GM23338 (cell line): ENCODE measurements around the gene STK32C. TPM values are rescaled to one million over a fixed set of nuclear protein-coding genes. Genes with fewer than 3 reads are reported as not detected.

Experiments used
- ATAC-seq: fragments of 200-7000 bp; cut with Tn5 transposase; 3 replicates; pipeline ENCODE4 v1.9.1; 2020
- DNase-seq: peaks from one replicate; pipeline ENCODE4 v3.0.0-alpha.2; 2015; ENCODE audit warnings: low spot score
- H2AFZ ChIP-seq: fragments of 200-600 bp; sonication (generic); 2 replicates; pipeline ENCODE4 v1.8.0; 2016; ENCODE audit warnings: antibody characterized with exemption, mild to moderate bottlenecking, moderate library complexity
- H3F3A ChIP-seq: fragments of 200-600 bp; sonication (generic); replicated peaks from 2 replicates; pipeline ENCODE4 v1.8.0; 2017; ENCODE audit warnings: antibody characterized with exemption, mixed run types, low read depth
- H3K27ac ChIP-seq: fragments of 200-600 bp; sonication (generic); 2 replicates; pipeline ENCODE4 v1.6.1; 2016; ENCODE audit warnings: low read depth
- H3K27me3 ChIP-seq: fragments of 200-600 bp; sonication (generic); 2 replicates; pipeline ENCODE4 v1.8.0; 2016; ENCODE audit warnings: mild to moderate bottlenecking, mixed run types, moderate library complexity; ENCODE audit not compliant: insufficient read depth
- H3K36me3 ChIP-seq: fragments of 200-600 bp; sonication (generic); 2 replicates; pipeline ENCODE4 v1.8.0; 2016; ENCODE audit warnings: mild to moderate bottlenecking; ENCODE audit not compliant: insufficient read depth
- H3K4me1 ChIP-seq: fragments of 200-600 bp; sonication (generic); 2 replicates; pipeline ENCODE4 v1.8.0; 2016; ENCODE audit warnings: mild to moderate bottlenecking, moderate library complexity; ENCODE audit not compliant: insufficient read depth
- H3K4me2 ChIP-seq: fragments of 200-600 bp; sonication (generic); 2 replicates; pipeline ENCODE4 v1.7.1; 2017; ENCODE audit warnings: mixed run types
- H3K4me3 ChIP-seq: fragments of 200-600 bp; sonication (generic); 2 replicates; pipeline ENCODE4 v1.6.1; 2016; ENCODE audit warnings: mixed run types
- H3K79me2 ChIP-seq: fragments of 200-600 bp; sonication (generic); replicated peaks from 2 replicates; pipeline ENCODE4 v1.8.0; 2017; ENCODE audit warnings: mild to moderate bottlenecking; ENCODE audit not compliant: insufficient read depth
- H3K9me2 ChIP-seq: fragments of 200-600 bp; sonication (generic); 2 replicates; pipeline ENCODE4 v1.8.0; 2017; ENCODE audit not compliant: insufficient read depth
- H4K20me1 ChIP-seq: fragments of 200-600 bp; sonication (generic); replicated peaks from 2 replicates; pipeline ENCODE4 v1.8.0; 2017; ENCODE audit warnings: mild to moderate bottlenecking; ENCODE audit not compliant: insufficient read depth
- H3K27ac Mint-ChIP-seq: 2 replicates; pipeline ENCODE4 v1.8.0; 2020; ENCODE audit warnings: inconsistent platforms, mild to moderate bottlenecking, moderate library complexity, mixed read lengths
- H3K27me3 Mint-ChIP-seq: 3 replicates; pipeline ENCODE4 v1.8.0; 2022; ENCODE audit warnings: low read depth, mild to moderate bottlenecking, moderate library complexity, mixed read lengths, inconsistent platforms; ENCODE audit not compliant: insufficient read depth, poor library complexity
- H3K36me3 Mint-ChIP-seq: 3 replicates; pipeline ENCODE4 v1.8.0; 2021; ENCODE audit warnings: low read depth, mild to moderate bottlenecking, inconsistent platforms, moderate library complexity, mixed read lengths
- H3K4me1 Mint-ChIP-seq: 3 replicates; pipeline ENCODE4 v1.8.0; 2020; ENCODE audit warnings: mild to moderate bottlenecking, inconsistent platforms, mixed read lengths
- H3K4me3 Mint-ChIP-seq: 3 replicates; pipeline ENCODE4 v1.8.0; 2021; ENCODE audit warnings: moderate library complexity, mild to moderate bottlenecking, inconsistent platforms, mixed read lengths
- H3K9me3 Mint-ChIP-seq: 3 replicates; pipeline ENCODE4 v1.8.0; 2020; ENCODE audit warnings: moderate library complexity, mild to moderate bottlenecking, inconsistent platforms, mixed read lengths
- CREB1 ChIP-seq: fragments of 250-450 bp; sonication (Bioruptor Pico); IDR thresholded peaks from 2 replicates; pipeline ENCODE4 v1.5.0; 2020; ENCODE audit warnings: low read depth, mild to moderate bottlenecking, moderate library complexity
- ETS1 ChIP-seq: IDR thresholded peaks from 2 replicates; pipeline ENCODE4 v1.6.1; 2016; ENCODE audit warnings: antibody characterized with exemption
- EZH2 ChIP-seq: fragments of 200-600 bp; sonication (generic); IDR thresholded peaks from one replicate; pipeline ENCODE4 v1.8.0; 2017; ENCODE audit warnings: antibody characterized with exemption, mild to moderate bottlenecking, low read depth; ENCODE audit not compliant: unreplicated experiment
- EZH2phosphoT487 ChIP-seq: fragments of 200-600 bp; sonication (generic); IDR thresholded peaks from one replicate; pipeline ENCODE4 v1.8.1; 2018; ENCODE audit warnings: antibody characterized with exemption; ENCODE audit not compliant: unreplicated experiment
- JUNB ChIP-seq: IDR thresholded peaks from one replicate; pipeline ENCODE4 v1.6.1; 2016; ENCODE audit warnings: antibody characterized with exemption; ENCODE audit not compliant: unreplicated experiment
- NANOG ChIP-seq: IDR thresholded peaks from 2 replicates; pipeline ENCODE4 v1.6.1; 2016; ENCODE audit warnings: antibody characterized with exemption, borderline replicate concordance
- POLR2AphosphoS5 ChIP-seq: IDR thresholded peaks from 2 replicates; pipeline ENCODE4 v1.6.1; 2016; ENCODE audit warnings: antibody characterized with exemption, low read depth
- STAT1 ChIP-seq: IDR thresholded peaks from one replicate; pipeline ENCODE4 v1.6.1; 2016; ENCODE audit warnings: antibody characterized with exemption; ENCODE audit not compliant: unreplicated experiment
- ZNF114 ChIP-seq: fragments of 250-450 bp; sonication (Bioruptor Pico); IDR thresholded peaks from 2 replicates; pipeline ENCODE4 v1.5.0; 2020; ENCODE audit warnings: mild to moderate bottlenecking, moderate library complexity
- ZNF331 ChIP-seq: fragments of 250-450 bp; sonication (Bioruptor Pico); IDR thresholded peaks from 2 replicates; pipeline ENCODE4 v1.5.0; 2020; ENCODE audit warnings: low read depth, mild to moderate bottlenecking, moderate library complexity
- polyA plus RNA-seq: library from polyadenylated mRNA; unstranded; fragments of >200 nt; fragmentation: Nextera tagmentation; extraction: Ambion mirVana; gene quantifications from 2 replicates; pipeline ENCODE4 v1.2.1, GENCODE V29; 2016
- total RNA-seq: library from RNA; depleted of rRNA; stranded (reverse); fragments of >200 nt; shearing (Covaris generic); gene quantifications from 2 replicates; pipeline ENCODE4 v1.2.3, GENCODE V29; 2014
- TF ChIP-seq, protein P1 (sequence below): IDR thresholded peaks from one replicate; pipeline ENCODE4 v1.6.1; 2018; ENCODE audit warnings: antibody characterized with exemption; ENCODE audit not compliant: unreplicated experiment
- TF ChIP-seq, protein P2 (sequence below): fragments of 250-450 bp; sonication (Bioruptor Pico); IDR thresholded peaks from 2 replicates; pipeline ENCODE4 v1.5.0; 2020; ENCODE audit warnings: mild to moderate bottlenecking, moderate library complexity
- TF ChIP-seq, protein P3 (sequence below), 2 experiments: fragments of 200-600 bp in 1 of 2; sonication (generic) in 1 of 2; conservative IDR thresholded peaks; 2 replicates each; pipeline versions ENCODE4 v1.5.1 to v1.6.1; 2016 to 2017; ENCODE audit warnings: antibody characterized with exemption in 2 of 2, low read depth in 2 of 2, mild to moderate bottlenecking in 2 of 2, moderate library complexity in 1 of 2

STK32C gene
- total and polyA plus RNA-seq, 2 experiments from 2014 or later = 10.2 to 20.5 TPM

GRCh38 chr10:132257907-132258306 is 49.8 kb downstream of the STK32C start:
- Histone ChIP-seq H3K4me1 (no peaks in the 10 kb centered on the region), H3K27me3 (no peaks in the 10 kb centered on the region), H2AFZ (no peak overlapping the region), H4K20me1 (no peaks in the 10 kb centered on the region; the same call in 1 of the 2 replicates), H3K9me2 (no peaks in the 10 kb centered on the region), H3K4me3 (no peak overlapping the region), H3K79me2 (no peaks in the 10 kb centered on the region), H3K4me2 (no peak overlapping the region), H3K27ac (no peak overlapping the region), H3F3A (no peaks in the 10 kb centered on the region), H3K36me3 (no peaks in the 10 kb centered on the region)
- Mint-ChIP-seq H3K27ac (no peak overlapping the region), H3K4me3 (no peak overlapping the region; the same call in 2 of the 3 replicates), H3K27me3 (peaks cover 5% of the 10 kb centered on the region), H3K36me3 (no peaks in the 10 kb centered on the region), H3K9me3 (no peaks in the 10 kb centered on the region), H3K4me1 (peaks cover 9% of the 10 kb centered on the region; the same call in 2 of the 3 replicates)
- TF ChIP-seq CREB1 (no peak), ZNF331 (CRISPR knock-in tag) (no peak), ZNF114 (CRISPR knock-in tag) (no peak), EZH2phosphoT487 (no peak), ETS1 (no peak), EZH2 (no peak), POLR2AphosphoS5 (no peak), NANOG (no peak), JUNB (no peak), STAT1 (no peak)
- TF ChIP-seq, protein P1, sequence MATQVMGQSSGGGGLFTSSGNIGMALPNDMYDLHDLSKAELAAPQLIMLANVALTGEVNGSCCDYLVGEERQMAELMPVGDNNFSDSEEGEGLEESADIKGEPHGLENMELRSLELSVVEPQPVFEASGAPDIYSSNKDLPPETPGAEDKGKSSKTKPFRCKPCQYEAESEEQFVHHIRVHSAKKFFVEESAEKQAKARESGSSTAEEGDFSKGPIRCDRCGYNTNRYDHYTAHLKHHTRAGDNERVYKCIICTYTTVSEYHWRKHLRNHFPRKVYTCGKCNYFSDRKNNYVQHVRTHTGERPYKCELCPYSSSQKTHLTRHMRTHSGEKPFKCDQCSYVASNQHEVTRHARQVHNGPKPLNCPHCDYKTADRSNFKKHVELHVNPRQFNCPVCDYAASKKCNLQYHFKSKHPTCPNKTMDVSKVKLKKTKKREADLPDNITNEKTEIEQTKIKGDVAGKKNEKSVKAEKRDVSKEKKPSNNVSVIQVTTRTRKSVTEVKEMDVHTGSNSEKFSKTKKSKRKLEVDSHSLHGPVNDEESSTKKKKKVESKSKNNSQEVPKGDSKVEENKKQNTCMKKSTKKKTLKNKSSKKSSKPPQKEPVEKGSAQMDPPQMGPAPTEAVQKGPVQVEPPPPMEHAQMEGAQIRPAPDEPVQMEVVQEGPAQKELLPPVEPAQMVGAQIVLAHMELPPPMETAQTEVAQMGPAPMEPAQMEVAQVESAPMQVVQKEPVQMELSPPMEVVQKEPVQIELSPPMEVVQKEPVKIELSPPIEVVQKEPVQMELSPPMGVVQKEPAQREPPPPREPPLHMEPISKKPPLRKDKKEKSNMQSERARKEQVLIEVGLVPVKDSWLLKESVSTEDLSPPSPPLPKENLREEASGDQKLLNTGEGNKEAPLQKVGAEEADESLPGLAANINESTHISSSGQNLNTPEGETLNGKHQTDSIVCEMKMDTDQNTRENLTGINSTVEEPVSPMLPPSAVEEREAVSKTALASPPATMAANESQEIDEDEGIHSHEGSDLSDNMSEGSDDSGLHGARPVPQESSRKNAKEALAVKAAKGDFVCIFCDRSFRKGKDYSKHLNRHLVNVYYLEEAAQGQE = no peak
- TF ChIP-seq, protein P2, sequence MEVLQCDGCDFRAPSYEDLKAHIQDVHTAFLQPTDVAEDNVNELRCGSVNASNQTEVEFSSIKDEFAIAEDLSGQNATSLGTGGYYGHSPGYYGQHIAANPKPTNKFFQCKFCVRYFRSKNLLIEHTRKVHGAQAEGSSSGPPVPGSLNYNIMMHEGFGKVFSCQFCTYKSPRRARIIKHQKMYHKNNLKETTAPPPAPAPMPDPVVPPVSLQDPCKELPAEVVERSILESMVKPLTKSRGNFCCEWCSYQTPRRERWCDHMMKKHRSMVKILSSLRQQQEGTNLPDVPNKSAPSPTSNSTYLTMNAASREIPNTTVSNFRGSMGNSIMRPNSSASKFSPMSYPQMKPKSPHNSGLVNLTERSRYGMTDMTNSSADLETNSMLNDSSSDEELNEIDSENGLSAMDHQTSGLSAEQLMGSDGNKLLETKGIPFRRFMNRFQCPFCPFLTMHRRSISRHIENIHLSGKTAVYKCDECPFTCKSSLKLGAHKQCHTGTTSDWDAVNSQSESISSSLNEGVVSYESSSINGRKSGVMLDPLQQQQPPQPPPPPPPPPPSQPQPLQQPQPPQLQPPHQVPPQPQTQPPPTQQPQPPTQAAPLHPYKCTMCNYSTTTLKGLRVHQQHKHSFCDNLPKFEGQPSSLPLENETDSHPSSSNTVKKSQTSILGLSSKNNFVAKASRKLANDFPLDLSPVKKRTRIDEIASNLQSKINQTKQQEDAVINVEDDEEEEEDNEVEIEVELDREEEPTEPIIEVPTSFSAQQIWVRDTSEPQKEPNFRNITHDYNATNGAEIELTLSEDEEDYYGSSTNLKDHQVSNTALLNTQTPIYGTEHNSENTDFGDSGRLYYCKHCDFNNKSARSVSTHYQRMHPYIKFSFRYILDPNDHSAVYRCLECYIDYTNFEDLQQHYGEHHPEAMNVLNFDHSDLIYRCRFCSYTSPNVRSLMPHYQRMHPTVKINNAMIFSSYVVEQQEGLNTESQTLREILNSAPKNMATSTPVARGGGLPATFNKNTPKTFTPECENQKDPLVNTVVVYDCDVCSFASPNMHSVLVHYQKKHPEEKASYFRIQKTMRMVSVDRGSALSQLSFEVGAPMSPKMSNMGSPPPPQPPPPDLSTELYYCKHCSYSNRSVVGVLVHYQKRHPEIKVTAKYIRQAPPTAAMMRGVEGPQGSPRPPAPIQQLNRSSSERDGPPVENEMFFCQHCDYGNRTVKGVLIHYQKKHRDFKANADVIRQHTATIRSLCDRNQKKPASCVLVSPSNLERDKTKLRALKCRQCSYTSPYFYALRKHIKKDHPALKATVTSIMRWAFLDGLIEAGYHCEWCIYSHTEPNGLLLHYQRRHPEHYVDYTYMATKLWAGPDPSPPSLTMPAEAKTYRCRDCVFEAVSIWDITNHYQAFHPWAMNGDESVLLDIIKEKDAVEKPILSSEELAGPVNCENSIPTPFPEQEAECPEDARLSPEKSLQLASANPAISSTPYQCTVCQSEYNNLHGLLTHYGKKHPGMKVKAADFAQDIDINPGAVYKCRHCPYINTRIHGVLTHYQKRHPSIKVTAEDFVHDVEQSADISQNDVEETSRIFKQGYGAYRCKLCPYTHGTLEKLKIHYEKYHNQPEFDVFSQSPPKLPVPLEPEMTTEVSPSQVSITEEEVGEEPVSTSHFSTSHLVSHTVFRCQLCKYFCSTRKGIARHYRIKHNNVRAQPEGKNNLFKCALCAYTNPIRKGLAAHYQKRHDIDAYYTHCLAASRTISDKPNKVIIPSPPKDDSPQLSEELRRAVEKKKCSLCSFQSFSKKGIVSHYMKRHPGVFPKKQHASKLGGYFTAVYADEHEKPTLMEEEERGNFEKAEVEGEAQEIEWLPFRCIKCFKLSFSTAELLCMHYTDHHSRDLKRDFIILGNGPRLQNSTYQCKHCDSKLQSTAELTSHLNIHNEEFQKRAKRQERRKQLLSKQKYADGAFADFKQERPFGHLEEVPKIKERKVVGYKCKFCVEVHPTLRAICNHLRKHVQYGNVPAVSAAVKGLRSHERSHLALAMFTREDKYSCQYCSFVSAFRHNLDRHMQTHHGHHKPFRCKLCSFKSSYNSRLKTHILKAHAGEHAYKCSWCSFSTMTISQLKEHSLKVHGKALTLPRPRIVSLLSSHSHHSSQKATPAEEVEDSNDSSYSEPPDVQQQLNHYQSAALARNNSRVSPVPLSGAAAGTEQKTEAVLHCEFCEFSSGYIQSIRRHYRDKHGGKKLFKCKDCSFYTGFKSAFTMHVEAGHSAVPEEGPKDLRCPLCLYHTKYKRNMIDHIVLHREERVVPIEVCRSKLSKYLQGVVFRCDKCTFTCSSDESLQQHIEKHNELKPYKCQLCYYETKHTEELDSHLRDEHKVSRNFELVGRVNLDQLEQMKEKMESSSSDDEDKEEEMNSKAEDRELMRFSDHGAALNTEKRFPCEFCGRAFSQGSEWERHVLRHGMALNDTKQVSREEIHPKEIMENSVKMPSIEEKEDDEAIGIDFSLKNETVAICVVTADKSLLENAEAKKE (CRISPR knock-in tag) = no peak
- TF ChIP-seq, protein P3, sequence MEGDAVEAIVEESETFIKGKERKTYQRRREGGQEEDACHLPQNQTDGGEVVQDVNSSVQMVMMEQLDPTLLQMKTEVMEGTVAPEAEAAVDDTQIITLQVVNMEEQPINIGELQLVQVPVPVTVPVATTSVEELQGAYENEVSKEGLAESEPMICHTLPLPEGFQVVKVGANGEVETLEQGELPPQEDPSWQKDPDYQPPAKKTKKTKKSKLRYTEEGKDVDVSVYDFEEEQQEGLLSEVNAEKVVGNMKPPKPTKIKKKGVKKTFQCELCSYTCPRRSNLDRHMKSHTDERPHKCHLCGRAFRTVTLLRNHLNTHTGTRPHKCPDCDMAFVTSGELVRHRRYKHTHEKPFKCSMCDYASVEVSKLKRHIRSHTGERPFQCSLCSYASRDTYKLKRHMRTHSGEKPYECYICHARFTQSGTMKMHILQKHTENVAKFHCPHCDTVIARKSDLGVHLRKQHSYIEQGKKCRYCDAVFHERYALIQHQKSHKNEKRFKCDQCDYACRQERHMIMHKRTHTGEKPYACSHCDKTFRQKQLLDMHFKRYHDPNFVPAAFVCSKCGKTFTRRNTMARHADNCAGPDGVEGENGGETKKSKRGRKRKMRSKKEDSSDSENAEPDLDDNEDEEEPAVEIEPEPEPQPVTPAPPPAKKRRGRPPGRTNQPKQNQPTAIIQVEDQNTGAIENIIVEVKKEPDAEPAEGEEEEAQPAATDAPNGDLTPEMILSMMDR (conservative IDR thresholded peaks at IDR 0.05; ENCODE audit: low read depth in 2 of 2) = no peak
- DNase-seq (no peak), ATAC-seq (no peak)
